Neural crest cell (in vitro differentiated cells): ENCODE results near the gene RAPGEF1. TPM values are rescaled to one million over a fixed set of nuclear protein-coding genes. Genes with fewer than 3 reads are reported as not detected.

Experiments used
- DNase-seq: peaks from one replicate; pipeline ENCODE4 v3.0.0; 2021; ENCODE audit warnings: low read depth, mixed read lengths, low spot score
- H3K27ac Mint-ChIP-seq: one replicate; pipeline ENCODE4 v1.8.0; 2021; ENCODE audit warnings: mild to moderate bottlenecking, mixed read lengths; ENCODE audit not compliant: unreplicated experiment
- H3K27me3 Mint-ChIP-seq: 2 replicates; pipeline ENCODE4 v1.8.0; 2021; ENCODE audit warnings: low read depth, mild to moderate bottlenecking, mixed read lengths
- H3K36me3 Mint-ChIP-seq: 2 replicates; pipeline ENCODE4 v1.8.0; 2021; ENCODE audit warnings: low read depth, mild to moderate bottlenecking, mixed read lengths
- H3K4me1 Mint-ChIP-seq: 2 replicates; pipeline ENCODE4 v1.8.0; 2021; ENCODE audit warnings: mixed read lengths
- H3K4me3 Mint-ChIP-seq: one replicate; pipeline ENCODE4 v1.8.0; 2021; ENCODE audit warnings: mild to moderate bottlenecking, mixed read lengths
- H3K9me3 Mint-ChIP-seq: 2 replicates; pipeline ENCODE4 v1.8.0; 2021; ENCODE audit warnings: mixed read lengths
- total RNA-seq: library from RNA; stranded (reverse); gene quantifications from 2 replicates; pipeline ENCODE4 v1.2.1, GENCODE V29; 2021
- TF ChIP-seq, protein P1 (sequence below): fragments of 200-600 bp; sonication (generic); conservative IDR thresholded peaks from 2 replicates; pipeline ENCODE4 v1.5.0; 2021; ENCODE audit warnings: antibody characterized with exemption, mild to moderate bottlenecking

Gene RAPGEF1
- total RNA-seq, 1 donor from 2014 or later, result 68.1 TPM

DNA sequence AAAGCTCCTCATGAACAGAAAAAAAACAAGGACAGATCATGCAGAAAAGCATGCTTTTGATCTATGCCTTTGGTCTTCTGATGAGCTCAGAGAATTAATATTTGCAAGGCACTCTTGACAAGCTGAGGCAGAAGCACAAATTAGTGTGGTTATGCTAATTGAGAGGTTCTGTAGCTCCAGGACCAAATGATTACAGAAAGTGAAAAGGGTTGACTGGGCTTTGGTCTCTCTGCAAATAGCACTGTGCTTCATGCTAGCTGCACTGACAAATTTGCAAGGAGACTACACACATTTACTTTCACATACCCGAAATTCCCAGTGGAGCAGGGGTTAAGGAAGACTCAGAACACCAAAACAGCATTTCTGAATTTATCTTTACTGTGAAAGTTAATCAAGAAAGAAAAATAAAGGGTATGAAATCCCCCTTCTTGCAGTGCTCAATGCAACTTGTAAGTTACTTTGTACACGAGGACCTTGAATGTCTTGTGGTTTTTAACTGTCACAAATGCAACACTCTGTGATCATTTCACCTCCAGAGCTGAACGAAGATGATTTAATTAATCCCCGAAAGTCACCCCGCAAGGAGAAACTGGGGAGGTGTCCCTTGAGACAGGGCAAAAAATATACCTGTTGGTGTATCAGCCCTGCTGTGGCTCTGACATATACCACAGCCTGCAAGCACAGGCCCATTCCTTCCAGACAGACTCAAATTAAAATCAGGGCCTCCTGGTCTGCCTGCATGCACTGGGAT lies 11.9 kb downstream of the RAPGEF1 start:
- Mint-ChIP-seq H3K4me1 (peaks cover 29% of the 10 kb centered on the region), H3K4me3 (no peak overlapping the region), H3K27ac (no peak overlapping the region), H3K36me3 (peaks cover 14% of the 10 kb centered on the region), H3K27me3 (no peaks in the 10 kb centered on the region), H3K9me3 (no peaks in the 10 kb centered on the region)
- no peak for DNase-seq
- TF ChIP-seq, protein P1, sequence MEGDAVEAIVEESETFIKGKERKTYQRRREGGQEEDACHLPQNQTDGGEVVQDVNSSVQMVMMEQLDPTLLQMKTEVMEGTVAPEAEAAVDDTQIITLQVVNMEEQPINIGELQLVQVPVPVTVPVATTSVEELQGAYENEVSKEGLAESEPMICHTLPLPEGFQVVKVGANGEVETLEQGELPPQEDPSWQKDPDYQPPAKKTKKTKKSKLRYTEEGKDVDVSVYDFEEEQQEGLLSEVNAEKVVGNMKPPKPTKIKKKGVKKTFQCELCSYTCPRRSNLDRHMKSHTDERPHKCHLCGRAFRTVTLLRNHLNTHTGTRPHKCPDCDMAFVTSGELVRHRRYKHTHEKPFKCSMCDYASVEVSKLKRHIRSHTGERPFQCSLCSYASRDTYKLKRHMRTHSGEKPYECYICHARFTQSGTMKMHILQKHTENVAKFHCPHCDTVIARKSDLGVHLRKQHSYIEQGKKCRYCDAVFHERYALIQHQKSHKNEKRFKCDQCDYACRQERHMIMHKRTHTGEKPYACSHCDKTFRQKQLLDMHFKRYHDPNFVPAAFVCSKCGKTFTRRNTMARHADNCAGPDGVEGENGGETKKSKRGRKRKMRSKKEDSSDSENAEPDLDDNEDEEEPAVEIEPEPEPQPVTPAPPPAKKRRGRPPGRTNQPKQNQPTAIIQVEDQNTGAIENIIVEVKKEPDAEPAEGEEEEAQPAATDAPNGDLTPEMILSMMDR, result no peak

DNA sequence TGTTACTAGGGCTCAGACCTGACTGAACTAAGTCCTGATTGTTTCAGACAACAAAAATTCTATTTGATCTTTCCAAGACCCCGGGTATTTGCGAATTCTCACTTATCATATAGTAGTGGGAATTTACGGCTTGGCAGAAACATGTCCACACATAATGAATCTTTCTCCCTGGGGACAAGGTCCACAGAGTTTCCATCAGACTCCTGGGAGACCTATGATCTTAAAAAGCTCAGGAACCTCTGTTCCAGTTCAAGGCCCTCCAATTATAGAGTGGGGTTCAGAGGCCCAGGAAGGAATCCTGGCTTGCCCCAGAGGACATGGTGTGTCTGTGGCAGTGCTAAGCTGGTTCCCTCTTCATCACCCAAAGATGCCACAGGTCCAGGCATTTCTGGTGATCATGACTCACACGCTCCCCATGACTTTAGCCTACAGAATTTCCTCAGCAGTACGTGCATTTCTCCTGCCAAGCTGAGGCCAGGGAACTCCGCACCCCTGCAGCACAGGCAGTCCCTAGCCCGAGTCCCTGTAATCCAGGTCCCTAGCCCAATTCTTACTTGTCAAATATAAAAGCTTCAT lies 12.6 kb downstream of the RAPGEF1 start:
- H3K36me3 Mint-ChIP-seq, result peaks cover 12% of the 10 kb centered on the region
- H3K4me3 Mint-ChIP-seq, result no peak overlapping the region
- H3K27ac Mint-ChIP-seq, result peak overlapping the region; percentile 58

DNA sequence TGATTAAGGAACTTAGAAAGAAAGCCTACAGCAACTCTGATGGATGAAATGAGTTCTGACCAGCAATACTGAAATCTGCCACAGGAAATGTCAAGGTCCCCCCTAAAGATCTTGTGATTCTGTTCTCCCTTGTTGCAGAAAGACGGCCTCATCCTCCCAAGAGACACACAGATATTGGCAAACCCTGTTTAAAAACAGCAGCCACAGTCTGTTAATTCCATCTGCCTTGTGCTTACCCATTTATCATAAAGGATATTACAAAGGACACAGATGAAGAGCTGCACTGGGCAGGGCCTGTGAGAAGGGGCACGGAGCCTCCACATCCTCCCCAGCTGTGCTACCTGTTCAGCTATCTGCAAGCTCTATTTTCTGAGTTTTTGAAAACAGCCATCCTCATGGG lies 15.2 kb downstream of the RAPGEF1 start:
- no peaks in the 10 kb centered on the region for H3K9me3 Mint-ChIP-seq
- H3K4me3 Mint-ChIP-seq, result no peak overlapping the region
- H3K4me1 Mint-ChIP-seq, result peaks cover 7% of the 10 kb centered on the region
- no peak overlapping the region for H3K27ac Mint-ChIP-seq
- no peaks in the 10 kb centered on the region for H3K27me3 Mint-ChIP-seq
- no peak for DNase-seq
- peaks cover 12% of the 10 kb centered on the region for H3K36me3 Mint-ChIP-seq
- TF ChIP-seq, protein P1, result no peak

More for the DNA sequence above, 12.6 kb downstream of the RAPGEF1 start:
- TF ChIP-seq, protein P1, result no peak
- peaks cover 24% of the 10 kb centered on the region for H3K4me1 Mint-ChIP-seq
- H3K27me3 Mint-ChIP-seq, result no peaks in the 10 kb centered on the region
- no peak for DNase-seq
- no peaks in the 10 kb centered on the region for H3K9me3 Mint-ChIP-seq

DNA sequence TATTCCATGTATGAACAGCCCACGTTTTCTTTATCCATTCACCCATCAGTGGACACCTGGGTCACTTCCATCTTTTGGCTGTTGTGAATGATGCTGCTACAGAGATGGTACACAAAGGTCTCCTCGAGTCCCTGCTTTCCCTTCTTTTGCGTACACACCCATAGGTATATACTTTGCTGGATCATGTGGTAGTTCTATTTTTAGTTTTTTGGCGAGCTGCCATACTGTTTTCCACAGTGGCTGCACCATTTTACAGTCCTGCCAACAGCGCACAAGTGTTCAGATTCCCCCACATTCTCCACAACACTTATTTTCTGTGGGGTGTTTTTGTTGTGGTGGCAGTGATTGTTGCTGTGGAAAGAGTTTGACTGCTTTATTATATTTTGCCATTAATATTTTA lies 16.2 kb downstream of the RAPGEF1 start:
- H3K4me3 Mint-ChIP-seq, result no peak overlapping the region
- H3K27ac Mint-ChIP-seq, result no peak overlapping the region
- no peak for DNase-seq
- peaks cover 12% of the 10 kb centered on the region for H3K36me3 Mint-ChIP-seq
- no peaks in the 10 kb centered on the region for H3K9me3 Mint-ChIP-seq
- H3K4me1 Mint-ChIP-seq, result peaks cover 9% of the 10 kb centered on the region
- no peaks in the 10 kb centered on the region for H3K27me3 Mint-ChIP-seq
- TF ChIP-seq, protein P1, result no peak

DNA sequence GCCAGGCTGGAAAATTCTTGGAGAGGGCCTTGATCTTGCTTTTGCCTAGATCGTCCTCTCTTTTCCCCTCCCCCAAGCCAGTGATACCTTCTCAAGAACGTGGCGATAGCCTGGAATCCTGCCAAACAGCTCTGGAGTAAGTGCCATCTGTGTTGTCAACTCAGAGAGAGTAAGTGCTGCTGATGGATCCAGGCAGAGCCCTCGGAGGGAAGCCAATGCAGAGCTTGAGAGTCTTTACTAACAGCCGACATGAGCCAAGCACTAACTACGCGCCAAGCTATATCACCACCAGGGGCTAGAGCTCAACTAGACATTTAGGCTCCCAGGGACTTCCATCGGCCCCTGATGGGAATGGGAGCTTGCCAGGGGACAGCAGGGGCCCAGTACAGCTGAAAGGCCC lies 17.6 kb downstream of the RAPGEF1 start:
- H3K4me3 Mint-ChIP-seq, result no peak overlapping the region
- peaks cover 13% of the 10 kb centered on the region for H3K4me1 Mint-ChIP-seq
- H3K36me3 Mint-ChIP-seq, result peaks cover 12% of the 10 kb centered on the region
- no peaks in the 10 kb centered on the region for H3K27me3 Mint-ChIP-seq
- no peaks in the 10 kb centered on the region for H3K9me3 Mint-ChIP-seq
- TF ChIP-seq, protein P1, result no peak
- no peak for DNase-seq
- no peak overlapping the region for H3K27ac Mint-ChIP-seq
